Bronchial epithelial cell (primary cell): Measurements from ENCODE around the gene TNRC18. TPM values are rescaled to one million over a fixed set of nuclear protein-coding genes. Genes with fewer than 3 reads are reported as not detected.
A peak's percentile ranks its signal among the peaks of the same experiment; 100 is the strongest.

Experiments used
- DNase-seq: peaks from one replicate; pipeline ENCODE4 v3.0.0-alpha.2; 2010; ENCODE audit warnings: low read depth
- FAIRE-seq: peaks from 2 replicates; lab custom pipeline; 2011; peaks lifted over from hg19 to GRCh38; lab: Jason Lieb, UNC
- H3K27me3 ChIP-seq: 2 replicates; pipeline ENCODE4 v1.5.1; 2011; ENCODE audit warnings: low read length; ENCODE audit not compliant: control insufficient read depth, insufficient read depth
- H3K36me3 ChIP-seq: 2 replicates; pipeline ENCODE4 v1.5.1; 2011; ENCODE audit warnings: low read length; ENCODE audit not compliant: control insufficient read depth, insufficient read depth
- H3K4me3 ChIP-seq: 2 replicates; pipeline ENCODE4 v1.5.1; 2011; ENCODE audit warnings: mild to moderate bottlenecking, low read depth, low read length, control low read depth
- CTCF ChIP-seq: IDR thresholded peaks from 2 replicates; pipeline ENCODE4 v1.5.1; 2011; ENCODE audit warnings: mild to moderate bottlenecking, moderate library complexity, low read length, control low read depth, inconsistent platforms; ENCODE audit not compliant: insufficient read depth, severe bottlenecking
- total RNA-seq: library from RNA; depleted of rRNA; stranded (reverse); fragments of >200 nt; gene quantifications from 2 replicates; pipeline ENCODE4 v1.2.1, GENCODE V29; 2014

Gene TNRC18
- total RNA-seq, 1 donor from 2014 or later = 29.0 TPM

GRCh38 chr7:5420881-5421713, 2.5 kb downstream of the TNRC18 start:
- no peaks in the 10 kb centered on the region for H3K27me3 ChIP-seq
- H3K36me3 ChIP-seq = no peaks in the 10 kb centered on the region
- DNase-seq (no peak), FAIRE-seq (no peak)
- H3K4me3 ChIP-seq = peak overlapping the region; percentile 74
- TF ChIP-seq CTCF = no peak

GRCh38 chr7:5420067-5420880, 3.4 kb downstream of the TNRC18 start:
- Histone ChIP-seq H3K36me3 (no peaks in the 10 kb centered on the region), H3K4me3 (peak overlapping the region; percentile 74), H3K27me3 (no peaks in the 10 kb centered on the region)
- DNase-seq (no peak), FAIRE-seq (no peak)
- no peak for TF ChIP-seq CTCF

- Histone ChIP-seq H3K4me3 (peak overlapping the region; percentile 74), H3K27me3 (no peaks in the 10 kb centered on the region), H3K36me3 (no peaks in the 10 kb centered on the region)
- no peak for DNase-seq
- no peak for FAIRE-seq
- TF ChIP-seq CTCF = no peak
These were observed 4.0 kb downstream of the TNRC18 start for GRCh38 chr7:5419539-5420066.

- no peaks in the 10 kb centered on the region for H3K27me3 ChIP-seq
- no peaks in the 10 kb centered on the region for H3K36me3 ChIP-seq
- no peak for DNase-seq
- H3K4me3 ChIP-seq = no peak overlapping the region
- no peak for FAIRE-seq
- no peak for TF ChIP-seq CTCF
These were observed 5.4 kb downstream of the TNRC18 start for GRCh38 chr7:5418285-5418582.

DNA sequence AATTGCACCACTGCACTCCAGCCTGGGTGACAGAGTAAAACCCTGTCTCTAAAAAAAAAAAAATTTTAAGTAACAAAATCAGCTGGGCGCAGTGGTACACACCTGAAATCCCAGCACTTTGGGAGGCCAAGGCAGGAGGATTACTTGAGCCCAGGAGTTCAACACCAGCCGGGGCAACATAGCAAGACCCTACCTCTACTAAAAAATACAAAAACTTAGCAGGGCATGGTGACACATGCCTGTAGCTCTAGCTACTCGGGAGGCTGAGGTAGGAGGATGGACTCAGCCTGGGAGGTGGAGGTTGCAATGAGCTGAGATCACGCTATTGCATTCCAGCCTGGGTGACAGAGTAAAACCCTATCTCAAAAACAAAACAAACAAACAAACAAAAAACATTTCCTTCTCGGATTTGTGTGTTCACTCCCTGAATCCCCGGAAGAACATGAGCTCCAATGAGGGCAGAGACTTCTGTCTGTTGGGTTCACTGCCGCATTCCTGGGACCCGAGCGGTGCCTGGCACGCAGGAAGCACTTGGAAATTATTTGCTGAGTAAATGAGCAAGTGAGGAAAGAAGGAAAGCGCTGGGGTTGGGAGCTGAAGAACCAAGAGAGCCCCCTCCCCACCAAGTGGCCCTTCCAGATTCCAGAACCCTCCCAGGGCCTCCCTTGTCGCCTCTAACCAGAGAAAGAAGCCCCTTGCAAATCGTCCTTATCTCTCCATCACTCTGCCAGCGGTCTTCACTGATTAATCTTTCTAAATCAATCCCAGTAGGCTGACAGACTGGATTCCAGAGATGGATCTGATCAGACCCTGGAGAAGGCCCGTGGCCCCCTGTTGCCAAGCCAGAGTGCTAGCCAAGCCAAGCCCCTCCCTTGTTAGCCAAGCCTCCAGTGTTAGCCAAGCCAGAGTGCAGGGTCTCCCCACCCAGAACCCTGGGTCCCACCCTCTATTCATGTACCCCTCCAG, 6.2 kb downstream of the TNRC18 start:
- no peak overlapping the region for H3K4me3 ChIP-seq

More for the DNA sequence above, 6.2 kb downstream of the TNRC18 start:
- no peak for TF ChIP-seq CTCF
- DNase-seq = no peak
- no peaks in the 10 kb centered on the region for H3K27me3 ChIP-seq
- FAIRE-seq = no peak
- H3K36me3 ChIP-seq = no peaks in the 10 kb centered on the region
